Measurements from ENCODE around the gene CTNNA3.

The CTNNA3 gene

GRCh38 chr10:66204838-66205237 lies 1491.2 kb downstream of the CTNNA3 start:
- no peak for TF ChIP-seq CTCF (IDR thresholded peaks at IDR 0.05; ENCODE audit: low read depth, low read length)
- H3K4me3 ChIP-seq (ENCODE audit: low read depth, low read length): no peak overlapping the region

- TF ChIP-seq CTCF (IDR thresholded peaks at IDR 0.05; ENCODE audit: low read depth, low read length): no peak
- no peak overlapping the region for H3K4me3 ChIP-seq (ENCODE audit: low read depth, low read length)
These were observed 1493.9 kb downstream of the CTNNA3 start for GRCh38 chr10:66202101-66202500.

GRCh38 chr10:66192162-66192831 lies 1503.7 kb downstream of the CTNNA3 start:
- no peak for TF ChIP-seq CTCF (IDR thresholded peaks at IDR 0.05; ENCODE audit: low read depth, low read length)
- no peak overlapping the region for H3K4me3 ChIP-seq (ENCODE audit: low read depth, low read length)

DNA sequence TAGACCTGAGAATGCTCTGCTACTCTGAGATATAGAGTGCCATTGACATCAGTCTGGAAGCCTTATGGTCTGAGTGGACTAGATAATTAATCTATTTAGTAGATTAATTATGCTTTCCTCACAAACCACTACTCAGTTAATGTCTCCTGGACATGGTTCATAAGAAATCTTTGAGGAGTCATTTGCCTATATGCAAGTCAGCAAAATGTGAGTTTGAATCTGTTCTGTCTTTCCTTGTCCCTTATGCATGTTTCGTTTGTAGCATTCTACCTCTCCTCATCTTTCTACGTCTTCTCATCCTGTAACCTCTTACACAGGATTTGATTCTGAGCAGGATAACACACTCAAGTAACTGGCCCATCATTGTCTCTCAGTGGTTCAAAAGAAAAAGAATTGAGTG lies 1505.6 kb downstream of the CTNNA3 start:
- no peak overlapping the region for H3K4me3 ChIP-seq (ENCODE audit: low read depth, low read length)
- TF ChIP-seq CTCF (IDR thresholded peaks at IDR 0.05; ENCODE audit: low read depth, low read length): no peak

GRCh38 chr10:66189271-66189670 lies 1506.7 kb downstream of the CTNNA3 start:
- no peak for TF ChIP-seq CTCF (IDR thresholded peaks at IDR 0.05; ENCODE audit: low read depth, low read length)
- H3K4me3 ChIP-seq (ENCODE audit: low read depth, low read length): no peak overlapping the region

- TF ChIP-seq CTCF (IDR thresholded peaks at IDR 0.05; ENCODE audit: low read depth, low read length): no peak
- no peak overlapping the region for H3K4me3 ChIP-seq (ENCODE audit: low read depth, low read length)
These were observed 1508.8 kb downstream of the CTNNA3 start for GRCh38 chr10:66187053-66187733.

DNA sequence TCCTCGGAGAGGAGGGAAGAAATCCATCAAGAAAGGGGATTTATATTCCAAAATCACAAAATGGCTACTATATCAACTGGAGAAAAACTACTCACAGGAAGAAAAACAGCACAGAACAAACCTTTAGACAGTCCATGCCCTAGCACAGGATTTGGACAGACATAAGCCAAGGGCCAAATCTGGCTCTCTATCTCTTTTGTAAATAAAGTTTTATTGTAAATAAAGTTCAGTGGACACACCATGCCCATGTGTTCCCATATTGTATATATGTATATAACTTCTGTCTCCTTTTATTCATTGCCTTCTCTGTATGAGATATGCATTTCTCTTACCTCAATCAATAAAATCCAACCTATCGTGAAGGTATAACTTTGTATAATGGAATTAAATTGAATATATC lies 1513.0 kb downstream of the CTNNA3 start:
- no peak overlapping the region for H3K4me3 ChIP-seq (ENCODE audit: low read depth, low read length)
- TF ChIP-seq CTCF (IDR thresholded peaks at IDR 0.05; ENCODE audit: low read depth, low read length): no peak
